WTC11 (cell line): ENCODE data around the gene UBXN10.

ENCODE experiments used
- CBFB ChIP-seq: sonication (generic); formaldehyde crosslinking; IDR thresholded peaks from 2 replicates; pipeline ENCODE4 v1.8.1; 2022; ENCODE audit warnings: mild to moderate bottlenecking, low read depth, missing genetic modification reagents
- IRF1 ChIP-seq: sonication (generic); formaldehyde crosslinking; IDR thresholded peaks from 2 replicates; pipeline ENCODE4 v1.8.0; 2023; ENCODE audit warnings: missing genetic modification reagents
- MYBL2 ChIP-seq: sonication (generic); formaldehyde crosslinking; IDR thresholded peaks from 2 replicates; pipeline ENCODE4 v1.8.1; 2023; ENCODE audit warnings: mild to moderate bottlenecking, moderate library complexity, missing genetic modification reagents
- TF ChIP-seq, protein P1 (sequence below): fragments of 200-600 bp; IDR thresholded peaks from 2 replicates; pipeline ENCODE4 v1.8.0; 2022; ENCODE audit warnings: antibody characterized with exemption
- TF ChIP-seq, protein P2 (sequence below): sonication (generic); formaldehyde crosslinking; IDR thresholded peaks from 2 replicates; pipeline ENCODE4 v1.8.0; 2023; ENCODE audit warnings: mild to moderate bottlenecking, missing genetic modification reagents

DNA sequence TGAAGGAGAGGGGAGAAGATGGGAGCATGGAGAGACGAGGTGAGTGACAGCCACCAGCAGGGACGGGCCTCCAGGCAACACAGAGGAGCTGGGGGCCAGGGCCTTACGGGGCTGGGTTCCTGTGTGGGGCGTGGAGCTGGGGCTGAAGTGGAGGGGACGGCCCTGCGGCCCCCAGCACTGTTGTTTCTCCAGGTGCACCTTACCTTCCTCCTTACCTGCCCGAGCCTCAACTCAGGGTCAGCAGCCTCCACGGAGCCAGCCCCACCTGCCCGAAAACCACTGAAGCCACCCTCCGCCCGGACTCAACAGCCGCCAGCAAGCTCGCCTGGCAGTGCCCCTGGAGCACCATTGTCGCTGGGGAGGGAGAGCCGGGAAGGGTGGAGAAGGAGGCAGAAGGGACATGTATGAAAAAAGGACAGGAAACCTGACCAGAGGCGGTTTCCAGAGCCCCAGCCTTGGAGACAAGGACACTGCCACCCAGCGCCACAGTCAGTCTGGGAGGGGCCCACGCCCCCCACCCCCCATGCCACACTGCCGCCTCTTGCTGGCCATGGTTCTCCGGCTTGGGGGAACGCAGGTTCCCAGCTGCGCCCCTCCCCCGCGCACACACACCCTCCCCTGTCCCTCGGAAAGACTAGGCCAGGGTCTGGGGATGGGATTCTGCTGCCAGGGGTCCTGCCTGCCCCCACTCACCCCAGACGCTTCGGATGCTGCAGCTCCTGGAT lies 36.1 kb upstream of the UBXN10 start:
- TF ChIP-seq, protein P1, sequence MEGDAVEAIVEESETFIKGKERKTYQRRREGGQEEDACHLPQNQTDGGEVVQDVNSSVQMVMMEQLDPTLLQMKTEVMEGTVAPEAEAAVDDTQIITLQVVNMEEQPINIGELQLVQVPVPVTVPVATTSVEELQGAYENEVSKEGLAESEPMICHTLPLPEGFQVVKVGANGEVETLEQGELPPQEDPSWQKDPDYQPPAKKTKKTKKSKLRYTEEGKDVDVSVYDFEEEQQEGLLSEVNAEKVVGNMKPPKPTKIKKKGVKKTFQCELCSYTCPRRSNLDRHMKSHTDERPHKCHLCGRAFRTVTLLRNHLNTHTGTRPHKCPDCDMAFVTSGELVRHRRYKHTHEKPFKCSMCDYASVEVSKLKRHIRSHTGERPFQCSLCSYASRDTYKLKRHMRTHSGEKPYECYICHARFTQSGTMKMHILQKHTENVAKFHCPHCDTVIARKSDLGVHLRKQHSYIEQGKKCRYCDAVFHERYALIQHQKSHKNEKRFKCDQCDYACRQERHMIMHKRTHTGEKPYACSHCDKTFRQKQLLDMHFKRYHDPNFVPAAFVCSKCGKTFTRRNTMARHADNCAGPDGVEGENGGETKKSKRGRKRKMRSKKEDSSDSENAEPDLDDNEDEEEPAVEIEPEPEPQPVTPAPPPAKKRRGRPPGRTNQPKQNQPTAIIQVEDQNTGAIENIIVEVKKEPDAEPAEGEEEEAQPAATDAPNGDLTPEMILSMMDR, result no peak
- TF ChIP-seq, protein P2, sequence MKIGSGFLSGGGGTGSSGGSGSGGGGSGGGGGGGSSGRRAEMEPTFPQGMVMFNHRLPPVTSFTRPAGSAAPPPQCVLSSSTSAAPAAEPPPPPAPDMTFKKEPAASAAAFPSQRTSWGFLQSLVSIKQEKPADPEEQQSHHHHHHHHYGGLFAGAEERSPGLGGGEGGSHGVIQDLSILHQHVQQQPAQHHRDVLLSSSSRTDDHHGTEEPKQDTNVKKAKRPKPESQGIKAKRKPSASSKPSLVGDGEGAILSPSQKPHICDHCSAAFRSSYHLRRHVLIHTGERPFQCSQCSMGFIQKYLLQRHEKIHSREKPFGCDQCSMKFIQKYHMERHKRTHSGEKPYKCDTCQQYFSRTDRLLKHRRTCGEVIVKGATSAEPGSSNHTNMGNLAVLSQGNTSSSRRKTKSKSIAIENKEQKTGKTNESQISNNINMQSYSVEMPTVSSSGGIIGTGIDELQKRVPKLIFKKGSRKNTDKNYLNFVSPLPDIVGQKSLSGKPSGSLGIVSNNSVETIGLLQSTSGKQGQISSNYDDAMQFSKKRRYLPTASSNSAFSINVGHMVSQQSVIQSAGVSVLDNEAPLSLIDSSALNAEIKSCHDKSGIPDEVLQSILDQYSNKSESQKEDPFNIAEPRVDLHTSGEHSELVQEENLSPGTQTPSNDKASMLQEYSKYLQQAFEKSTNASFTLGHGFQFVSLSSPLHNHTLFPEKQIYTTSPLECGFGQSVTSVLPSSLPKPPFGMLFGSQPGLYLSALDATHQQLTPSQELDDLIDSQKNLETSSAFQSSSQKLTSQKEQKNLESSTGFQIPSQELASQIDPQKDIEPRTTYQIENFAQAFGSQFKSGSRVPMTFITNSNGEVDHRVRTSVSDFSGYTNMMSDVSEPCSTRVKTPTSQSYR (CRISPR knock-in tag), result no peak
- TF ChIP-seq MYBL2 (CRISPR knock-in tag) (no peak), CBFB (no peak), IRF1 (no peak)
